D721Med (cell line): ENCODE results near the gene MLX.
"Not testable (repeated sequence)": the region's sequence is repeated elsewhere in the genome, so short reads cannot be mapped to it uniquely, and the experiment has no call there.

ENCODE experiments used
- DNase-seq: peaks from one replicate; pipeline ENCODE4 v3.0.0; 2011; ENCODE audit warnings: low spot score; ENCODE audit not compliant: insufficient read length
- FAIRE-seq: peaks from 2 replicates; lab custom pipeline; 2011; peaks lifted over from hg19 to GRCh38; lab: Jason Lieb, UNC
- TF ChIP-seq, protein P1 (sequence below): IDR thresholded peaks from 2 replicates; pipeline ENCODE4 v1.5.1; 2012; ENCODE audit warnings: mild to moderate bottlenecking, control low read depth; ENCODE audit not compliant: insufficient read depth; ENCODE audit errors: missing control alignments

Gene MLX

DNA sequence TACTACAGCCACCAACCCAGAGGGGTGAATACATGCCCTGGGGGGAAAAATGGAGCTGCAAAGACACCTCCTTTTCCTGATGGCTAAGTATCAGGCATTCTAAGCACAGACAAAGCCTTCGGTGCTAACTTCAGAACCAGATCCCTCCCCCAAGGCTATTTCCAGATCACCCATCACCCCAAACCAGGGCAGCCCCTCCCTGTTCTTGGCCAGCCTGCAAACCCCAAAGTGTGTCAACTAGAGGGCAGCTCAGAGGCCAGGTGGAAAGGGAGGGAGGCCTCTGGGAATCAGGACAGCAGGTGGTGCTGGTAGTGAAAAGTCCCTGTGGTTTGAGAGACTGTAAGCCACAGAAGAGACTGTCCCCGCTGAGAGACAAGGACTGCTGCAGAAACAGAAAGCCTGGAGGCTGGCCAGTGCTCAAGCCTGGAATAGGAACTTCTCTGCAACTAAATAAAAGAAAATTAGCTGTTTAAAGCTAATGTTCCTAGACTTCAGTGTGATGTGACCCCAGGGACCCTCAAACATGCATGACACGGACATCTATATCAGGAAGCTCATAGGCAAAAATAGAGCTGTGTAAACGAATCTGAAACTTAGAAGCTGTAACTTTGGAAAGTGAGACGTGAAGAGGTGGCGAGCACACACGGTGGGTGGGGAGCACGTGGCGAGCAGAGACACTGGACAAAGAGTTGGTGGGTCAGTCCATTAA lies 51.7 kb downstream of the MLX start:
- TF ChIP-seq, protein P1, sequence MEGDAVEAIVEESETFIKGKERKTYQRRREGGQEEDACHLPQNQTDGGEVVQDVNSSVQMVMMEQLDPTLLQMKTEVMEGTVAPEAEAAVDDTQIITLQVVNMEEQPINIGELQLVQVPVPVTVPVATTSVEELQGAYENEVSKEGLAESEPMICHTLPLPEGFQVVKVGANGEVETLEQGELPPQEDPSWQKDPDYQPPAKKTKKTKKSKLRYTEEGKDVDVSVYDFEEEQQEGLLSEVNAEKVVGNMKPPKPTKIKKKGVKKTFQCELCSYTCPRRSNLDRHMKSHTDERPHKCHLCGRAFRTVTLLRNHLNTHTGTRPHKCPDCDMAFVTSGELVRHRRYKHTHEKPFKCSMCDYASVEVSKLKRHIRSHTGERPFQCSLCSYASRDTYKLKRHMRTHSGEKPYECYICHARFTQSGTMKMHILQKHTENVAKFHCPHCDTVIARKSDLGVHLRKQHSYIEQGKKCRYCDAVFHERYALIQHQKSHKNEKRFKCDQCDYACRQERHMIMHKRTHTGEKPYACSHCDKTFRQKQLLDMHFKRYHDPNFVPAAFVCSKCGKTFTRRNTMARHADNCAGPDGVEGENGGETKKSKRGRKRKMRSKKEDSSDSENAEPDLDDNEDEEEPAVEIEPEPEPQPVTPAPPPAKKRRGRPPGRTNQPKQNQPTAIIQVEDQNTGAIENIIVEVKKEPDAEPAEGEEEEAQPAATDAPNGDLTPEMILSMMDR: peak; percentile 23
- no peak for DNase-seq
- no peak for FAIRE-seq

DNA sequence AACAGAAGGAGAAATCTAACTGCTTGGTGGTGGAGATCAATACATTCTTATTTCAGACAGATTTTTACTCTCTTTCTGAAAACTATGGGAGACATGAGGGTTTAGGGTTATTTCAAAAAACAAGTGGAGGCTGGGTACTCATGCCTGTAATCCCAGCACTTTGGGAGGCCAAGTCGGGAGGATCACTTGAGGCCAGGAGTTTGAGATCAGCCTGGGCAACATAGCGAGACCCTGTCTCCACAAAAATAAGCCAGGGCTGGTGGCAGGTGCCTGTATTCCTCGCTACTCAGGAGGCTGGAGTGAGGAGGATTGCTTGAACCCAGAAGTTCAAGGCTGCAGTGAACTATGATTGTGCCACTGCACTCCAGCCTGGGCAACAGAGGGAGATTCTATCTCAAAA lies 55.1 kb downstream of the MLX start:
- DNase-seq, FAIRE-seq: not testable (repeated sequence)
